Nephron progenitor cell (in vitro differentiated cells): ENCODE results near the gene FGD6.
A peak's percentile ranks its signal among the peaks of the same experiment; 100 is the strongest.

Source experiments
- DNase-seq: peaks from one replicate; pipeline ENCODE4 v3.0.0; 2021
- H3K27ac Mint-ChIP-seq: 2 replicates; pipeline ENCODE4 v1.8.0; 2021; ENCODE audit warnings: mild to moderate bottlenecking, moderate library complexity, mixed read lengths
- H3K27me3 Mint-ChIP-seq: 2 replicates; pipeline ENCODE4 v1.8.0; 2021; ENCODE audit warnings: mild to moderate bottlenecking, low read depth, mixed read lengths; ENCODE audit not compliant: poor library complexity
- H3K36me3 Mint-ChIP-seq: 2 replicates; pipeline ENCODE4 v1.8.0; 2021; ENCODE audit warnings: low read depth, mixed read lengths
- H3K4me1 Mint-ChIP-seq: 2 replicates; pipeline ENCODE4 v1.8.0; 2021; ENCODE audit warnings: mixed read lengths
- H3K4me3 Mint-ChIP-seq: 2 replicates; pipeline ENCODE4 v1.8.0; 2021; ENCODE audit warnings: mild to moderate bottlenecking, moderate library complexity, mixed read lengths
- H3K9me3 Mint-ChIP-seq: 2 replicates; pipeline ENCODE4 v1.8.0; 2021; ENCODE audit warnings: mild to moderate bottlenecking, moderate library complexity, mixed read lengths
- CTCF ChIP-seq: fragments of 200-600 bp; sonication (generic); IDR thresholded peaks from 2 replicates; pipeline ENCODE4 v1.5.0; 2021; ENCODE audit warnings: antibody characterized with exemption

FGD6 gene

GRCh38 chr12:95151821-95152220 lies 65.4 kb downstream of the FGD6 start:
- no peak for TF ChIP-seq CTCF
- Mint-ChIP-seq H3K27me3 (no peaks in the 10 kb centered on the region), H3K4me3 (no peak overlapping the region), H3K4me1 (peaks cover 12% of the 10 kb centered on the region), H3K36me3 (peaks cover 44% of the 10 kb centered on the region), H3K27ac (peak overlapping the region; percentile 21), H3K9me3 (peaks cover 10% of the 10 kb centered on the region)
- no peak for DNase-seq

- Mint-ChIP-seq H3K4me1 (peaks cover 11% of the 10 kb centered on the region), H3K27ac (no peak overlapping the region), H3K27me3 (no peaks in the 10 kb centered on the region), H3K36me3 (peaks cover 40% of the 10 kb centered on the region), H3K4me3 (no peak overlapping the region), H3K9me3 (peaks cover 6% of the 10 kb centered on the region)
- TF ChIP-seq CTCF = no peak
- DNase-seq = no peak
These were observed 65.9 kb downstream of the FGD6 start for GRCh38 chr12:95151406-95151805.

- no peaks in the 10 kb centered on the region for H3K9me3 Mint-ChIP-seq
- H3K4me1 Mint-ChIP-seq = peaks cover 10% of the 10 kb centered on the region
- no peak overlapping the region for H3K4me3 Mint-ChIP-seq
- no peak for TF ChIP-seq CTCF
- H3K36me3 Mint-ChIP-seq = peaks cover 39% of the 10 kb centered on the region
- DNase-seq = no peak
- H3K27ac Mint-ChIP-seq = peak overlapping the region; percentile 81
- peaks cover 4% of the 10 kb centered on the region for H3K27me3 Mint-ChIP-seq
These were observed 66.8 kb downstream of the FGD6 start for GRCh38 chr12:95150501-95150900.

GRCh38 chr12:95147866-95148265 lies 69.4 kb downstream of the FGD6 start:
- H3K4me3 Mint-ChIP-seq = no peak overlapping the region
- H3K27me3 Mint-ChIP-seq = peaks cover 7% of the 10 kb centered on the region
- no peaks in the 10 kb centered on the region for H3K9me3 Mint-ChIP-seq
- TF ChIP-seq CTCF = no peak
- H3K4me1 Mint-ChIP-seq = peaks cover 14% of the 10 kb centered on the region
- H3K27ac Mint-ChIP-seq = peak overlapping the region; percentile 54
- peaks cover 29% of the 10 kb centered on the region for H3K36me3 Mint-ChIP-seq
- no peak for DNase-seq

- TF ChIP-seq CTCF = no peak
- Mint-ChIP-seq H3K27me3 (peaks cover 7% of the 10 kb centered on the region), H3K27ac (peak overlapping the region; percentile 36), H3K36me3 (peaks cover 26% of the 10 kb centered on the region), H3K4me1 (peaks cover 14% of the 10 kb centered on the region), H3K4me3 (no peak overlapping the region), H3K9me3 (no peaks in the 10 kb centered on the region)
- no peak for DNase-seq
These were observed 70.5 kb downstream of the FGD6 start for GRCh38 chr12:95146769-95147168.

GRCh38 chr12:95143621-95144205 lies 73.6 kb downstream of the FGD6 start:
- peaks cover 24% of the 10 kb centered on the region for H3K36me3 Mint-ChIP-seq
- H3K27me3 Mint-ChIP-seq = peaks cover 7% of the 10 kb centered on the region
- peak overlapping the region; percentile 45 for H3K27ac Mint-ChIP-seq
- DNase-seq = no peak
- H3K4me1 Mint-ChIP-seq = peaks cover 14% of the 10 kb centered on the region
- no peak overlapping the region for H3K4me3 Mint-ChIP-seq
- no peak for TF ChIP-seq CTCF
- no peaks in the 10 kb centered on the region for H3K9me3 Mint-ChIP-seq
